Sciatic nerve (tissue), 2 donors: Measurements from ENCODE around the gene RHOB. TPM values are rescaled to one million over a fixed set of nuclear protein-coding genes. Genes with fewer than 3 reads are reported as not detected.

Source experiments
- ATAC-seq: fragments of 200-7000 bp; cut with Tn5 transposase; one replicate; pipeline ENCODE4 v1.9.1; 2020; ENCODE audit warnings: mild to moderate bottlenecking, moderate library complexity
- DNase-seq: peaks from one replicate; pipeline ENCODE4 v3.0.0-alpha.2; 2020; ENCODE audit warnings: low spot score
- intact Hi-C: fragments of 100-400 bp; cut with DNase I; formaldehyde crosslinking; loops from one replicate; pipeline ENCODE4 v1.14.2; 2022
- total RNA-seq: library from RNA; stranded (reverse); fragmentation: NEBNext Ultra II Directional; extraction: Animal tissue kit (Norgen Biotek cat#: 25700); gene quantifications from one replicate; pipeline ENCODE4 v1.2.1, GENCODE V29; 2021
- donor health status: DM: no; HTN: no; CAD: no.
- donor health status: DM: no; HTN: no; CAD: no.

The RHOB gene
- total RNA-seq, 1 donor from 2014 or later = 236 TPM

DNA sequence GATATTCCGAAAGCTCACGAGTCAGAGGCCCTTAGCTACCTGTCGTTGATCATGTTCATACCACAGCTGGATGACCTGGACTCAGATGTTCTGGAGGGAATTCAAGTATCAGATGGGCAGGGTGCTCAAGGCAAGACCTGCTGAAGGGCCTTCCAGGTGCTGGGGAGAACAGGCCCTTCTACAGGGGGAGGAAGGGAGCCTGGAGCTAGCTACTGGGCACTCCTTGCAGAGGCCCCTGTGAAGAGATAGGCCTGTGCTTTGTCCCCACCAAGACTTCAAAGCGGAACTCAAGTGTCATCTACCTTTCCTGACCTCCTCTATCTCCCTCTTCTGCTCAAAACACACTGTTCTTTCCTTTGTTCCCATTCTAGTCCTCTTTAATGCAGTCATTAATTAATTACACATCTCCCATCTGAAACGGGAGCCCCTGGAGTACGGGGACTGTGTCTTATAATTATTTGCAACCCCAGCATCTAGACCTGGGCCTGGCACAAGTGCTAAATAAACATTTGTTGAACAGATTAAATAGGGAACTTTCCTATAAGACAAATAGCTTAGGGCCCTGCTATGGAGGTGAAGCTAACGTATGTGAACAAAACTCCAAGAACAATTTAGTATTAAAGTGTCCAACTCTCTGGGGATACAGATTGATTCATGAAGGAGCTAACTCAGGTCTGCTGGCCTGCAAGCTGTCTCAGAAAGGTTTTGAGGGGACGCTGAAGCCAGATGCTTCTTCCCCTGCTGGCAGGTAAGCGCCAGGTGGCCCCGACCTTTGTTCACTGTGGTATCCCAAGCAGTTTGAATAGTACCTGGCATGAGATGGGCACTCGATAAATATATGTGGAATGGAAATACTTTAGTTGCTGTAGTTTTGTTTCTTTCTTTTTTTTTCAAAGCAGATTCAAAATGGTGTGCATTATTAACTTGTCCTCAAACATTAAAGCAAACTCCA is 22.0 kb downstream of the RHOB start:
- ATAC-seq = no peak
- no peak for DNase-seq
- intact Hi-C loops = no loop called here

DNA sequence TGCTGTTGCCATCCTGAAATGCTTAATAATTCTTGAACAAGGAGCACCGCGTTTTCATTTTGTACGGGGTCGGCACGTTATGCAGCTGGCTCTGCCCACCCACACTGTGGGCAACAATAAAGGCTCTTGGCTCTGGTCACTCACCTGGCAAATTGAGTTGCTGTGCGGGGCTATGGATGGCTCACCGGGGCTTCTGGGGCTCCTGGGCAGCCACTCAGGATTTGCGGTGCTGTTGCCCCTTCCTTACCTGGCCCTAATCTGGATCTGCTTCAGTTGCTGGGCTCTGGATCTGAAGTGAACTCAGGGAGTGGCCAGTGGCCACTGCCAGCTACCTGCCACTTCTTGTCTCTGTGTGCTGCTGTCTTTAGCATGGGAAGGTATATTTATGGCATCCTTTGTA is 22.7 kb downstream of the RHOB start:
- ATAC-seq = no peak
- no peak for DNase-seq
- intact Hi-C loops = no loop called here

DNA sequence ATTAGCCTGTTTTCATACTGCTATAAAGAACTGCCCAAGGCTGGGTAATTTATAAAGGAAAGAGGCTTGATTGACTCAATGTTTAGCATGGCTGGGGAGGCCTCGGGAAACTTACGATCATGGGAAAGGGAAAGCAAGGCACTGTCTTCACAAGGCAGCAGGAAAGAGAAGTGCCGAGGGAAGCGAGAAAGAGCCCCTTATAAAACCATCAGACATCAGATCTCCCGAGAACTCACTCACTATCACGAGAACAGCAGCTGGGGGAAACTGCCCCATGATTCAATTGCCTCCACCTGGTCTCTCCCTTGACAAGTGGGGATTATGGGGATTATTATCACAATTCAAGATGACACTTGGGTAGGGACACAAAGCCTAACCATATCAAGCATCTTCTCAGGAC is 23.3 kb downstream of the RHOB start:
- DNase-seq (no peak), ATAC-seq (no peak)
- intact Hi-C loops = no loop called here

DNA sequence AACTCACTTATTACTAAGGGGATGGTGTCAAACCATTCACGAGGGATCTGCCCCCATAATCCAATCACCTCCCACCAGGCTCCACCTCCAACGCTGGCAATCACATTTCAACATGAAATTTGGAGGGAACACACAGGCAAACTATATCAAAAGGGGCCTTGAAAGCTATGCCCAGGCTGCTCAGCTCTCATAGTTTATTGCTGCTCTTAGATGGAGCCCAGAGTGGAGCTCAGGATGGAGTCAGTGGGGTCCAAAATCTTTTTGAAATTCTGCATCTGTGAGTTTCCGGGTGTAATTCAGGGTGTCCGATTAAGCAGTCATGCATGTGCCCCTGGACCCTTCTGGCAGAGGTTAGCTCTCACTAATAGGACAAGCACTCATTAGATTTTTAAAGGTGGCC is 24.3 kb downstream of the RHOB start:
- ATAC-seq (no peak), DNase-seq (no peak)
- intact Hi-C loops = no loop called here

DNA sequence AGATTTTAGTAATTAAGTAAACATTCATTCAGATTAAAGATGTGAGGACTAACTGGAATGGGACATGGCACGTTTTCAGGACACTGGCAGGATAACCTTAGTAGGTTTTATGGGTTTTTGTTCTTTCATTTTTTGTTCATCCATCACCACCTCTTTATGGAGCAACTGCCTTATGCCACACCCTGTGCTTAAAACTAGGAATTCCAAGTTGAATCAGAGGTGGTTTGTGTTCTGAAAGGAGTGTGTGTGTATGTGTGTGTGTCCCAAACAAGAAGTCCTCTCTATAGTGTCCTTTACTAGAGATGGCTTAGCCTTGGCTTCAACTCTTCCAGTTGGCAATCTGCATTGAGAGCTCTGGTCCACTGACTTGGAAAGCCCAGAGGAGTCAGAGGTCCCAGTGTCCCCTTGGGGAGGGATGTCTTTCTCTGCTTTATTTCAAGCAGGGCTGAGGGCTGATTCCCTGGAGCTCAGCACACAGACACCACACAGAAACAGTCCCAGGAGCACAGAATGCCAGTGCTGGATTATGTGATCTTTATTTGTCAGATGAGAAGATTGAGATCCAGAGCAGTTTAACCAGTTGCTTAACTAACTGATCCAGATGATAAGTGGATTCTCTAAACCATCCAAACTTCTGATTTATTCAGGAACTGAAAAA is 25.2 kb downstream of the RHOB start:
- DNase-seq (no peak), ATAC-seq (no peak)
- intact Hi-C loops = no loop called here

DNA sequence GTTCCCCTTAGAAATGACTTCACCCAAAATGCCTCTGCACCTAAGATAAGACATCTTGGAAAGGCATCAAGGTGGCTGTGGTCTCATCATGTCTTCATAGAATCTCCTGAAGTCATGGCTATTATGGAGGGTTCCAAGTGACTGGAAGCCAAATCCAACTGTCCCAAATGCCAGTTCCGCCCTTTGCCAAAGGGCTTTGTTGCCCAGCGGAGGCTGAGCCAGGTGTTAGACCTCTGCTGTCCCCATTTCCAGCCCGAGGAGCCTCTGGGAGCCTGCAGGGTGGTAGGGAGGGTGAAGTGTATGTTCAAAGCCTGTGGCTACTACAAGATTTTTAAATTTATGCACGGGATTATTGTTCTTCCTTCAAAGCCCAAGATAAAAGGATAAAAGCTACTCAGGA is 25.7 kb downstream of the RHOB start:
- intact Hi-C loops = no loop called here
- ATAC-seq = no peak
- DNase-seq = no peak

DNA sequence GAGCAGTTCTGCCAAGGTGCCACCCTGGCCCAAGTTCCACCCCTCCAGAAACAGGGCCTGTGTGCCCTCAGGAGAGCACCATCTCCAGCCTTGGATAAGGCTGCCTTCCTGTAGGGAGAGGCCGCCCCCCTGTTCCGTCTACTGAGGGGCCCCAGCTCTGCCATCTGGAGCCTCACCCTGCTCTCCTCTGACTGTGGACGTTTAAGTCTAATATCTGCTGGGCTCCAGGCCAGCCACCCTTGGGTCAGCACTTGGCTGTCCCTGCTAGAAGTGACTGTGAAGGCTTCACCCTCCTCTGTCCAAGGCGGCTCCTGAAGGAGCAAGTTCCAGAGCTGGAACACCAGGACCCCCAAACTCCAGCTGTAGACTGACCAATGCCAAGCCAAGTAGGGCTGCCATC is 26.3 kb downstream of the RHOB start:
- intact Hi-C loops = no loop called here
- no peak for ATAC-seq
- no peak for DNase-seq

DNA sequence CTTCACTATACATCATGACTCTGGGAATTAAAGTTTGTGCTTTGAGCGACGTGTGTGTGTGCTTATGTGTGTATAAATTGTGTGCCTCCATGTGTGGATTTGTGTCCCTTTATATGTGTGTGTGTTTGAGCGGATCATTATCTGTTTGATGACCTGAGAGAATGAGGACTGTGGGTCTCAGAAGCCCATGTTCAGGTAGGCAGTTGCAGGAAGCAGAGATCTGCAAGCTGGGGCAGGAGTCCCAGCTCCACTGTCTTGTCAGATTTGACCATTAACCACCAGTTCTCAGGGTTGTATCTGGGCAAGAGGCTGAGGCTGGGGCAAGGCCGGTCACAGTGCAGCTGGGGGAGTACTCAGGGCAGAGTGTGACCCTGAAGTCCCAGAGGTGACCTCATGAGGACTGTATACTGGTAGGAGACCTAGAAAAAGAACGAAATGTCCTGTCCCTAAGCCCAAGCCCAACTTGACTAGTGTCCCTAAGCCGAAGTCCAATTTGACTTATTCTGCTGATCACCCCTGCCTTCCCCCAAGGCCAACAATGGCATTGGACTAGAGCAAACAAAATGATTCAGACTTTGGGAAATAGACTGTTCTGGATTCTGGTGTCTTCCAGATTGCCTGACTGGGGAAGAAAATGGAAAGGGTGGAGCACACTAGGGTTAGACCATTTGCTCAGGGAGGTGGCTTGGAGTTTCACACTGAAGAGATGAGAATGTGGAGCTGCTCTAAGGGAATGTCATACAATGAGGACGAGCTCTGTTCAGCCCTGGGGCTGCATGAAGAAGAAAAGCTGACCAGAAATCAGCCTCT is 28.1 kb downstream of the RHOB start:
- intact Hi-C loops = no loop called here
- ATAC-seq = peak; percentile 37
- no peak for DNase-seq

DNA sequence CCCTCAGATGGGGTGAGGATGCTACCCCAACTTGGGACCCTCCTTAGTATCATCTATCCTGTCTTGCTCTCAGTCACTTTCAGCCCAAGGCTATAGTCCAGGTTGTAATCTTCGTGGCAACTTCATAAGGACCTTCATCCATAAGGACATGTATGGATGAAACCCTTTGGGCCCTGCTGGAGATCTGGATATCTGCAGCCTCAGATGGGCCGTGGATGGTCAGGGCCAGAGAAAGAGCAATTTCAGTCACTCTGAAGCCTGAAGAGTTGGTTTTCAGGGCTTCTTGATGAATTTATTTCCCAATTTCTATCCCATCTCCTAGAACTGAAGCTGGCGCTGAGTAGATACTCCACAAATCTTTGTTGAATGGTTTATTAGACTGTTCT is 28.7 kb downstream of the RHOB start:
- DNase-seq (no peak), ATAC-seq (no peak)
- intact Hi-C loops = no loop called here

DNA sequence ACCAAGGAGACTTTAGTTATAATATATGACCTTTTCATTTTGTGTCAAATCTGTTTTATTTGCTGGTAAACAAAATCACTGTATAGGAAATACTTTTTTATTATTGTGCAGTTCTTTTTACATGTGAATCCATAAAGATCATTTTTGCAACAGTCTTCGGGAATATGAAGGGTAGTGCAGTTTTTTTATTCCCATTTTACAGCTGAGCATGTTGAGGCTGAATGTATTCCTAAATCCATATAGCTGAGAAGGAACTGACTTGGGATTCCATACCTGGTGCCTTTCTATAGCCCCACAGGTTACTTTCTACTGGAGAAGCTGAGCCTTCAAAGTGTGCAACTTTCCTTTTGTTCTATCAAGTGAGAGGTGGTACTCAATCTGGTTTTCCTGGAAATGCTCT is 29.6 kb downstream of the RHOB start:
- ATAC-seq = no peak
- intact Hi-C loops = no loop called here
- DNase-seq = no peak

DNA sequence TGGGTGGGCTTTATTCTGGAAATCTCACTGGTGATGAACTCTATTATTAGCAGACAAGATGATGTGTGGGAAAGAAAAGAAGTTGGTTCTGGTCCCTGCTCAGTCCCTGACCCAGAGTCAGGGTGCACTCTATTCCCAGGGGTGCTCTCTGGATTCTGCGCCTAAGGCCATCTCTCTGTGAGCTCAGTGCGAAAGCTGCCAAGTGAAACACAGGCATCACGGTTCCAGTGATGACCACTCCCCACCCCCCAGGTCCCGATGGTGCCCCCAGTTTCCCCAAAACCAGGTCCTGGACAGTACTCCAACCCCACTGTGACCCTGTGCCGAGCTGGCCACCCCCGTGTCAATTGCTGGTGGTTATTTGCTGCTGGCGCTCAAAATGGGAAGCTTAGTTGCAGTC is 30.1 kb downstream of the RHOB start:
- no peak for ATAC-seq
- no peak for DNase-seq
- intact Hi-C loops = no loop called here

DNA sequence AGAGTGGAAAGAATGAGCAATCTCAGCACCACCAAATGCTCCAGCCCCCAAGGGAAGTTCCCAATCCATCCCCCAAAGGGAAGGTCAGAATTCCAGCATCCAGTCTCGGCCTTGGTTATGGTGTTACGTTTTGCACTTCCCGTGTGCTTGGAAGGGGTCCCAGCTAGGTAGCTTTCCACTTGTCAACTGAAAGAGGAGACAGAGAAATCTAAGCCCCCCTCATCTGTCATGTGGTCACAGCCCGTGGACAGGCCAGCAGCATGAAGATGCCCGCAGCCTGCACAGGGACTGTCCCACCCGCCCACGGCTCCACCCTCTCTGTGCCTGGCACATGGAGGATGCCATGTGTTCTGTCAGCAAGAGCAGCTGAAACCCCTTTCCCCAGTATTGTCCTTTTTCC is 32.1 kb downstream of the RHOB start:
- intact Hi-C loops = no loop called here
- peak; percentile 41 for DNase-seq
- ATAC-seq = no peak

DNA sequence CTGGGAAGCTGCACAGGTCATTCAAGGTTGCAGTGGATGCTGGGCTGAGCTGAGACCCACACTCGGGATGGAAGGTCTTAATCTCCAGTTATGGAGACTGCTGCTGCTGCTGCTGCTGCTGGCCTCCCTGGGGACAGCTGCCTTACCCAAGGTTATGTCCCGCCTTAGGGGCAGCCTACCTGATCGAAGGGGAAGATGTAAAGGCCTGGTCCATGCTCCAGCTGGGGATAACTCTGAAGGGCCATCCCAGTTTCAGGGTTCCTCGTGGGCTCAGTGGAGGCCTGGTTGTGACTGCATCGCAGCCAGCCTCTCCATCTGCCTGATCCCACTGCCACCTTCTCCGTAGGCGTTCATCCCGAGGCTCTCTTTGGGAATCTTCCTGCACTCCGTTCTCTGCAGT is 33.0 kb downstream of the RHOB start:
- ATAC-seq = no peak
- peak; percentile 23 for DNase-seq
- intact Hi-C loops = no loop called here

DNA sequence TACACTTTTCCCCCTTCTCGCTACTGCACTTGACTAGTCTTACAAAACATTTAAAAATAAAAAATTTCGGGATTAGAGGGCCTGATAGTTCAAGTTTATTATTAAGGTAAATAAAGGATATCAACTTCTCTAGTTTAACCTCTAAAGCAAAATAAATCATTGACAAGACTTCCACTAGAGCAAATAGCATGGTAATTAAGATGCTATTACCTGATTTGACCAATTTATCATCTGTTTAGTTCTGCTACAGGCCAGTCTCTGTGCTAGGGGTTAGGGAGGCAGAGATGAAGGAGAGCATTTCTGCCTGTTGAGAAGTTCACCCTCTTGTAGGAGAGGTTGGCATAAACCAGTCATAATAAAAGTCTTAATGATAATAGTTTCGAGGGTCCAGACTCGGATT is 34.0 kb downstream of the RHOB start:
- no peak for DNase-seq
- no peak for ATAC-seq
- intact Hi-C loops = no loop called here

DNA sequence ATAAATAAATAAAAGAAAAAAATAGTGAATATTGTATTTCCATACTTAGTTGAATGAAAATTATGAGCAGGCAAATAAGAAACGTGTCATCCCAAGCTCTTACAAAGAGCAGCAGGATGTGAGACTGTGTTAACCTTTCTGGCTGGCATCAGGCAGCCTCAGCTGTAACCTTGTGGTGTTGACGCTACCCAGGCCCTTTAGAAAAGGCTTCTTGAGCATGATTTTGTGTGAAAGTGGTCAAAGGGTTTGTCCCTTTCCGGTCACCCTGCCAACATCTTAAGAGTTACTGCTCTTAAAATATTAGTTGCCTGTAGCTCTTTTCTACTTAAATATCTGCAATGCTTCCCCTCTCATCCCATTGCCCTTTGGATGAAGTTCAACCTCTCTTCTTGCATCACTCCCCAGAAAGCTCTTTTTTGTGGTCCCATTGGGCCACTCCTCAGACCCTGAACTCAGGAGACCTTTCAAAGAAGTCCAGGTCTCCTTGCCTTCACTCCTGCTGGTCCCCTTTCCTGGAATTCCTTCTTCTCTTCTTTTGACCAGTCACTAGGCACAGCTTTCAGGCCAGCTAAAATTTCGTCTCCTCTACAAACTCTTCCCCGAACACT is 35.0 kb downstream of the RHOB start:
- intact Hi-C loops = no loop called here
- peak; percentile 25 for ATAC-seq
- no peak for DNase-seq

DNA sequence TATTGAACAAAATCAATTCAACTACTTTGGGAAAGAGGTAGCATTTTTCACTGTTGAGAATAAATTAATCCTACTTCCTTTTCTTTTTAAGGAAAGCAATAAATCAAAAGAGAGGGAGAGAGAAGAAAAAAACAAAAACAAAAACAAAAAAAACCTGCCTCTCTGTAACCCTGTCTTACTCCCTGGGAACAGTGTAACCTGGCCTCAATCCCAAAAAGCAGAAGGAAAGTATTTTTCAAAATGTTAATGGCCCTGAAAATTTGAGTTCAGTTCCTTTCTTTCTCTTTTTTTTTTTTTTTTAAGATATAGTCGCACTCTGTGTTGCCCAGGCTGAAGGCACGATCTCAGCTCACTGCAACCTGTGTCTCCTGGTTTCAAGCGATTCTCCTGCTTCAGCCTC is 35.9 kb downstream of the RHOB start:
- ATAC-seq (peak; percentile 79), DNase-seq (no peak)
- intact Hi-C loops = no loop called here

DNA sequence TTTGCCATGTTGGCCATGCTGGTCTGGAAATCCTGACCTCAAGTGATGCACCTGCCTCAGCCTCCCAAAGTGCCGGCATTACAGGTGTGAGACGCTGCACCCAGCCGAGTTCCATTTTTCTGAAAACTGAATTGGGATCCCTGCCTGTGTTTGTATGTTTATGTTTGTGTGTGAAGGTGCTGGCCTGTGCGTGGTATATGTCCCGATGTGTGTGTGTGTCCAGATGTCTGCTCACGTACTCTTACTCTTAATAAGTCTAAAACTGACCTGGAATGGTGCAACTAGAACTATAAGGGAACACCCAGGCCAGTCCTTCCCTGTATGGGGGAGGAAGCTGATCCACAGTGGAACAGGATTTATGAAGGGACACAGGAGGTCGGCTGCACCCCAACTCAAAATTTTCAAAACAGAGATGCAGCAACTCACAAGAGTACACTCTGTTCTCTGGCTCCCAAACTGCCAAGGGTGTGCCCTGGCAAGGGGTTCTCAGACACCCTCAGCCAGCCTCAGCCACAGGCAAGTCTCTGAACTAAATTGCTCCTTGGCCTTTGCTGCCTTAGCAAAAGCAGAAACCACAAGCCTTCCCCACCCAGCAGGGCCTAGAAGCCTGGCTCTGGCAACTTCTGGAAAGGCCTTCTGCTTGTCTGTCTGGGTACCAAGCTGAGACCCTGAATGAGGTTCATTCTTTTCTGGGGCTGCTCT is 36.5 kb downstream of the RHOB start:
- intact Hi-C loops = no loop called here
- peak; percentile 44 for DNase-seq
- peak; percentile 86 for ATAC-seq

DNA sequence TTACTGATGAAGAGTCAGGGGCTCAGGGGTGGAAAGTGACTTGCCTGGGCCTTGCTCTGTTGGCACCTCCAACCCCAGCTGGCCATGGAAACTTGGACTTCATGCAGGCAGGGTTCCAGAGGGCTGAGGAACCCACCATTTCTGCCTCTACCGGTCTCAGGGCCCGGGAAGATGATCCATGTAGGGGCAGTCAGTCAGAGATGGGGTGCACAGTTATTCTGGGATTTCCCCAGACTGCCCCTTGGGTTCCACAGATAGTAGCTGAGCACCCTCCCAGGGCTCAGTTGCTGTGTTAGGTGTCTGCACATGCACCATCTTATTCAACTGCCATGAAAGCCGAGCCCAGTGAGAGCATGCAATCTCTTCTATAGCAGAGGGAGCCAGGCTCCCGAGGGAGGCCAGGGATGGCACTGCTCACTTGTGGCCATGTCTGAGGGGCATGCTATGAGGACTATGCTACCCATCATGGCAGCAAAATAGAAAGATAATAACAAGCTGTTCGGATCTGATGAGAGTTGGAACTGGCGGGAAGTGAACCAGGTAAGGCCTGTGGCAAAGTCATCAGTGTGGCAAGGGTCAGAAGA is 37.3 kb downstream of the RHOB start:
- intact Hi-C loops = no loop called here
- DNase-seq (no peak), ATAC-seq (no peak)
